ENCODE results near the gene TMEM217.

Gene TMEM217

DNA sequence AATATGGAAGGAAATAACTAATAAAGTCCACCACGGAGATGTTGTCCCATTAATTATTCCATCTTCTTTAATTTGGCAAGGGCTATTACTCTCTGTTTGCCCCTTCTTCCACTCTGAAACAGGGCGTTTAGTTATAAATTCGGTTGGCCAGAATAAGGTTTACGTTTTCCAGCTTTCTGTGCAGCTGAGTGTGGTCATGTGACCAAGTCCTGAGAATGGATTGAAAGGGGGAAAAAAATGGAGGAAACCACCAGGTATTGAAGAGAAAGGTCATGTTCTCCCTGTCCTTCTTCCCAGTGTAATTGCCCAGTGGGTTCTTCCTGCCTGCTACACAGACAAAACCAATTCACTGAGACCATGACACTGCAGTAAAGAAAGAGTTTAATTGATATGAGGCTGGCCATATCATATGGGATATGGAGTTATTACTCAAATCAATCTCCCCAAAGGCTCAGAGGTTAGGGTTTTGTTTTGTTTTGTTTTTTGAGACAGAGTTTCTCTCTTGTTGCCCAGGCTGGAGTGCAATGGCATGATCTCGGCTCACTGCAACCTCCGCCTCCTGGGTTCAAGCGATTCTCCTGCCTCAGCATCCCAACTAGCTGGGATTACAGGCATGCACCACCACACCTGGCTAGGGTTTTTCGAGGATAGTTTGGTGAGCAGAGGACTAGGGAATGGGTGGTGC, 14.7 kb downstream of the TMEM217 start:
- DNase-seq = no peak

DNA sequence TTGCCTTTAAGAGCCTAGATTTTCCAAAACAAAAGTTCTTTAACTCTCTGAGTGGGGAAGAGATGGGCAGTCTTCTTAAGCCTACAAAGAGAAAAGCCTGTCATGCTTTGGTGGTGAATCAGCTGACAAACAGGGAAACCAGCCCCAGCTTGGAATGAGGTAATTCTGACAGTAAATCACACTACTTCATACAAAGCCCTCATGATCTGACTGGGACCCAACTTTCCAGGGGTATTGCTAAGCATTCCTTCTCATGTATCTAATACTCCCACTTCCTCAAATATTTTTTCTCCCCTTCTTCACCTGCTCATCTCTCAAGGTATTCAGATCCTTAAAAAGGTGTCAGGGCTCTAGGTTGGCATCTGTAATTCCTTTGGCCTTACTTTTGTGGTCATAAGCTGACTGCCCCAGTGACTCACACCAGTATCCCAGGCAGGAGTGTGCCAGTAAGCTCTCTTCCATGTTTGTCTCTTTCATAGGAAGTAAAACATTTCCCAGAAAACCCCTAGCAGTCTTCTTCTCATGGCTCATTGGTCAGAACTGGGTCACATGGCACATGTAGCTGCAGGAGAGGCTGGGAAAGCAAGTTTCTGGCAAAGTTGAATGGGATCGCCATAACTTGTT, 15.4 kb downstream of the TMEM217 start:
- DNase-seq = no peak

GRCh38 chr6:37241775-37242428, 16.0 kb downstream of the TMEM217 start:
- DNase-seq = no peak

DNA sequence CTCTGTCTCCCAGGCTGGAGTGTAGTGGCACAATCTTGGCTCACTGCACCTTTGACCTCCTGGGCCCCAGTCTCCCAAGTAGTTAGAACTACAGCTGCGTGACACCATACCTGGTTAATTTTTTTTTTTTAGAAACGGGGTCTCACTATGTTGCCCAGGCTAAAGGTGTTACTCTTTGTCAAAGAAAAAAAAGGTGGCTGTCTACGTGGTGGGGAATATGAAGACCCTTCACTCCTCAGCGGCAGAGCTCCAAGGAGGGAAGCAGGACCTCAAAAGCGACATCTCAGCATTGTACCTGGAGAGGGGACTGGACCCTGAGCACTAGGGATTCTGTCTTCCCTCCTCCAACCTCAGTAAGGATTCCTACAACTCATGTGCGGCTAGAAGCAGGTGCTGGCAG, 16.8 kb downstream of the TMEM217 start:
- DNase-seq = no peak

- DNase-seq = peak; percentile 86 to 88
Observed at GRCh38 chr6:37239950-37240713, 17.8 kb downstream of the TMEM217 start.

GRCh38 chr6:37239526-37239925, 18.4 kb downstream of the TMEM217 start:
- DNase-seq = no peak

DNA sequence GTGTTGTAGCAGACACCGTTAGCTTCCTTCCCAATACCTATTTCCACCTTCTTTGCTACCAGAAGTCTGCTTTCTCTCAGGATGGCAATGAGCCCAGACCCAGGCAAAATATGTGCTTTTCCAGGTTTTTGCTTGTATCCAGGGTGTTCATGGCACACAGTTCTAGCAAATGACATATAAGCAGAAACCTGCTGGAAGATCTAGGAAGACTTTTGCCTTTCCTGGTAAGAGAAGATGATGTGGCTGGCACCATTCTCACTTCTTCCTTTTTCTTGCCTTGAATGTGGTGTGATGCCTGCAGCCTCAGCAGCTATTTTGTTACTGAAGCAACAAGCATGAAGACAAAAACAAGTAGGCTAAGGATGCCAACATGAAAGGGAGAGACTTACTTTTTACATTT, 19.6 kb downstream of the TMEM217 start:
- no peak for DNase-seq

- DNase-seq = no peak
Observed at GRCh38 chr6:37237789-37238188, 20.2 kb downstream of the TMEM217 start.

- no peak for DNase-seq
Observed at GRCh38 chr6:37236921-37237320, 21.0 kb downstream of the TMEM217 start.

DNA sequence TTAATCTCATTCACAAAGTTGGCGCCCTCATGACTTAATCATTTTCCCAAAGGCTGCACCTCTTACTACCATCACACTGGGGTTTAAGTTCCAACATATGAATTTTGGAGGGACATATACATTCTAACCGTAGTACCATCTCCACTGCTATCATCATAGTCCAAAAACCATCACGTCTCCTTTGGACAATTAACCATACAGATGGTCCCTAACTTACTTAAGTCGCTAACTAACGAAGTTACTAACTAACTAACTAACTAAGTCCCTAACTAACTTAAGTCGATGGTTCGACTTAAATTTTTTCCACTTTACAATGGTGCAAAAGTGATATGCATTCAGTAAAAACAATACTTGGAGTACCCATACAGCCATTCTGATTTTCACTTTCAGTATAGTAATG, 24.4 kb downstream of the TMEM217 start:
- DNase-seq = no peak

GRCh38 chr6:37232430-37233017, 25.4 kb downstream of the TMEM217 start:
- no peak for DNase-seq

DNA sequence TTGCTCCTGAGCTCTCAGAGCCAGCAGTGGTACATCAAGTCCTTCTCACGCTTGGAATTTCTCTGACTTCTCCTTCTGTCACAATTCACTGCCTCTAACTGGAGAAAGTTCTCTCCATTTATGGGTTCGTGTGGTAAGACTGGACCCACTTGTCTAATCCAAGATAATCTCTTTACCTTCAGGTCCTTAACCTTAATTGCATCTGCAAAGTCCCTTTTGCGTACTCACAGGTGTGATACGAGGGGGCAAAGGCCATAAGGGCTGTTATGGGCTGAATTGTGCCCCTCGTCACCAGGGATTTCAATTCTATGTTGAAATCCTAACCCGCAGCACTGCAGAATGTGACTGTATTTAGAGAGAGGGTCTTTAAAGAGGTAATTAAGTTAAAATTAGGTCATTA, 27.8 kb downstream of the TMEM217 start:
- DNase-seq = no peak

DNA sequence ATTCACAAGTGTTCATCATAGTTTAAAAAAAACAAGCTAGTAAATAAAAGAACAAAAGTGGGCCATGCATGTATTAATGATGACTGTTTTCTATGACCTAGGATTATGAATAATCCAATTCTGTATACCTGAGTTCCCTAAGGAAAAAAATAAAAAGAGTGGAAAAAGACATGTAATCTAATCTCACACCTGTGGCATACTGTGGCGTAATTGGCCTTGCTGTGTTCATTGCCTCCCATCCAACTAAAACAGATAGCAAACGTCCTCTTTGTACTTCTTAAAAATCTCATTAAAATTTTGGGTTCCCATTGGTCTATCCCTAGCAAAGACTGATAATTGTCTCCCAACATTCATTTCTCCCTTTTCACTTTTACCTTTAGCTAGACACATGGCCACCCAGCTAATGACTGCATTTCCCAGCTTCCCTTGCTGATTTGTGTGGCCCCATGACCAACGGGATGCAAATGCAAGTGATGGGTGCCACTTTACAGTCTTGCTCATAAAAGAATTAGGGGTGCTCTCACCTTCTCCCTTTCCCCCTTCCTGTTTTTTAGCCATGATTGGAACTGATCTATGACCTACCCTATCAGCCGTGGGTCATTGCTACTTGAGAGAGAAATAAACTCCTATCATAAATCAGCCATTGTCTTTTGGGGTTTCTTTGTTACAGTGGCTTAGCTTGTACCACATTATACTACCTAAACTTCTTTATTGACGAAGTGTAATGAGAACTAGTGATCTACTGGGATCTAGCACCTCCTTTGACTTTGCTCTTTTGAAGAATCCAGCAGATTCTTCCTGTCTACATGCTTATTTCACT, 32.4 kb downstream of the TMEM217 start:
- no peak for DNase-seq

DNA sequence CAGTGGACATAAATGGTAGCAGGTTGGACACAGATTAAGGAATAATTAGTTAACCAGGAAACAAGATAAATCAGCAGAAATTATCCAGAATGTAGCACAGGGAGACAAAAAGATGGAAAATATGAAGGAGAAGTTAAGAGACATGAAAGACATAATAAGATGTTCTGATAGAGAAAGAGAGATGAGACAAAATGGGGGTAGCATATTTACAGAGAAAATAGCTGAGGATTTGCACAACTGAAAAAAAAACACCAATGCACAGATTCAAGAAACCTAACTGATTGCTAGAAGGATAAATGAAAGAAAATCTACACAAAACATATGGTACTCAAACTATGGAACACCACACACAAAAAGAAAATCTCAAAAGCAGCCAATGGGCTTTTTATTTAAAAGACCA, 35.0 kb downstream of the TMEM217 start:
- DNase-seq = no peak

DNA sequence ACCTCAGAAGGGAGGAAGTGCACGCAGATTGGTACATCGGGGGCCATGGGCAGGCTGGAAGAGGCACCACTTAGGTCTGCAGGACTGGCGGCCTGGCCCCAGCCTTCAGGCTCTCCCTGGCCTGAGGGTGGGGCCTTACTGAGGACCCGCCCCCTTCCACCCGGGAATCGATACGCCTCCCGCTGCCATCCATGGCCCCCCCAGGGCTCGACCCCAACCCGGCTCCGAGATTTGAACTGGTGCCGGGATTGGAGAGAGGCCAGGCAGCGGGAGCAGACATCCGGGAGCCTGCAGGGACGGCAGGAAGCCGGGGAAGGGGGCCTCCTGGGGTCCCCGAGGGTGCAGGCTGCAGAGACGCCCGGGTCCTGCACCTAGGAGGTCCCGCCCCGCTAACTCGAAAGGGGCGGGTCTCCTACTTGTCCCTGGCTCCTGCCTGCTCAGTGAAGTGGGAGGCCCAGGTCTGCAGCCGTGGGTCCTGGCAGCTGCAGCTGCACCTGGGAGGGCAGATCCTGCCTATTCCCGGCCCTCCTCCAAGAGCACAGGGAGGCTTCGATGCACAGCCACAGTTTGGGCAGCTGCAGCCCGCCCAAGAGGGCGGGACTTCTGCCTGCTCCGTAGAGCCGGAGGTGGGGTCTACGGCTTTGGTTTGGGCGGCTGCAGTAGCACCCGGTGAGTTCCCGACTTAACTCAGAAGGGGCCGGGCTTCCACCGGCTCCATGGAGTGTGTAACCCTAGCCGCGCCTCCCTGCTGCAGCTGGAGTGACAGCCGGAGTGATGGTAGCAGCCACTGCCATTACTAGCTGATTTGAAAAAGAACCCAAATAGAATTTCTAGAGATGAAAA, 35.6 kb downstream of the TMEM217 start:
- DNase-seq = peak; percentile 81 to 84

DNA sequence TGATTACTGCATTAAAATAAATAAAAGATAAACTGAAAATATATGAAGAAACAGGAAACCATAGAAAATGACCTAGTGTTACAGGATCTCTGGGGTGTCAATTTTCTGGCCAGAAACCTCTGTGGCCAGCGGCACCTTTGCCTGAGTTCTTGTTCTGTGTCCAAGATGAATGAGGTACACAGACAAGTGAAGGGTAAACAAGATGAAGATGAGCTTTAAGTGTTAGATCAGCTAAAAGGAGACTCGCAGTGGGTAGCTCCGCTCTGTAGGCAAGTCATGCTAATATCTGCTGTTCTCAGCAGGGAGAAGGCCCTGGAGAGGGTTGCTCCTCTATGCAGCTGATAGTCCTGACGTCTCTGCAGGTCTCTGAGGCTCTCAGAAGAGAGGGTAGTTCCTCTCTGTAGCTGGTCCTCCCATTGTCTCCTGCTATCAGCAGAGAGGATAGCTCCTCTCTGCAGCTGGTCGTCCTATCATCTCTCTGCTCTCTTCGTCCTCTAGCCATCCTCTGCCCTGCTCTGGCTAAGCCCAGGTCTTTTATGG, 36.3 kb downstream of the TMEM217 start:
- peak in 1 of 2 experiments; percentile 20 for DNase-seq

DNA sequence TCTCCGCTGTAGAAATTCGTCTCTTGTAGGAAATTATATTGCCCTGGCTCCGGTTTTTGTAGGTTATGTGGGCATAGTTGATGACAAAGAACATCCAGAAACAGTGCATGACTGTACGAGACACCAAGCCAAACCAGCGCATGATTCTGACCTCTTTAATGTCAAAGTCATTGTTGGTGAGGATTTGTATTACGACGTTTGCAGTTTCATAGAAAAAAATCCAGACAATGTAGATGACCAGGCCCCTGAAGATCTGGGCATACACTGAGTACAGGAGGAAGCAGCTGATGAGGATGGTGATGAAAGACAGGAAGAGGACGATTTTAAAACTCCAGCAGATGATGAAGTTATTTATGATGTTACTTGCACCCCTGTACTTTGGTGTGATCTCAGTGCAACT, 39.4 kb downstream of the TMEM217 start:
- DNase-seq = no peak

- no peak for DNase-seq
Observed at GRCh38 chr6:37218061-37218460, 39.9 kb downstream of the TMEM217 start.

GRCh38 chr6:37212268-37212667, 45.7 kb downstream of the TMEM217 start:
- DNase-seq = peak in 1 of 2 experiments; percentile 3

DNA sequence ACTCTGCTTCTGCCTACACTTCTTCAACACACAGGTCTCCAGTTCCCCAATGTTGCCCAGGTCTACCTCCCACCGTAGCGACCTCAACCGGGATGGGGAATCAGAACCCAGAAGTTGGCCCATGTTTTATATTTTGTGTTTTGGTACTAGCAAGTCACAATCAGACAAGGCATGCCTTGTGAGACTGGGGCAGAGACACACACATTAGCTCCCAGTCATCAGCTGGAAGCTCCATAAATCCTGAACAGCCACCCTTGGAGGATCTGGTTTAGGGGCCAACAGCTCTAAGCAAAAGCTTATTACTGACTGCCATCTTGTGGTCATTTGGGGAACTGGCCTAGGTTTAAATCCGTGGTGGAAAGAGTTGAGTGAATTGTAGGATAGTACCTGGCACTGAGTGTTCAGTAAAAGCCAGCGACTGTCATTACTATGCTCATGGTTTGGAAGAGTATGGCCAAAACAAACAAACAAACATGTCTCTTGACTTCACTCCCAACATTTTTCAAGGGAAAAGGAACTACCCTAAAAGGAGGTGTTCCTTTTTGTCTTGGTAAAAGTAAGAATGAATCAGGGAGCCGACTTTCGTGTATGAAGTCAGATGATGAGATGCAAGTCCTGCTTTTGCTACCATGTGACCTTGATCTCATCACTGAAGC, 47.5 kb downstream of the TMEM217 start:
- peak; percentile 84 to 85 for DNase-seq

Measured in activated T-cell treated with anti-CD3 and anti-CD28 coated beads, Interleukin-2, amount 50 U/mL, for 48 hours (primary cell).